ENCODE data around the gene BRINP3. TPM values are rescaled to one million over a fixed set of nuclear protein-coding genes. Genes with fewer than 3 reads are reported as not detected.

The BRINP3 gene
- total RNA-seq, 1 donor: not detected

DNA sequence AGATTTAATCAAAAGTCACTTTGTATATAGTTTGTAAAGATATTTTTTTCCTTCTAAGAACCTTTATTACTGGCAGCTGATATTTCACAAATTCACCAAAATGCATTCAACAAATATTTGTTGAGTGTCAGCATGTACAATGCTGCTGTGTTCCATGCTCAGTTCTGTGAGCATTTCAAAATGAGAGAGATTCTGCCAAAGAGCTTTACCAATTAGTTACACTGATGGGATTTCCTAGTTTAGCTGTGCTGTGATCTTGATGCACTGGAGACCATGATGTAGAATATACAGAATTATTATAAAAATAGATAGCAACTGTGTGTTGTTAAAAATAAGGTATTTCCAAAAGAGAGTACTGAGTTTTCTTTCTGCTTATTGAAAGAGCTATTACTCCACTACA, 225.6 kb downstream of the BRINP3 start:
- H3K4me2 ChIP-seq (ENCODE audit: insufficient read depth, low read length): no peak overlapping the region
- H2AFZ ChIP-seq (ENCODE audit: low read length): no peak overlapping the region
- DNase-seq (ENCODE audit: insufficient read length, low spot score, missing footprints): no peak
- no peaks in the 10 kb centered on the region for H3K4me1 ChIP-seq (ENCODE audit: insufficient read depth, low read length)
- H3K36me3 ChIP-seq (ENCODE audit: insufficient read depth, low read length): no peaks in the 10 kb centered on the region
- H3K27ac ChIP-seq (ENCODE audit: low read depth, low read length): no peak overlapping the region
- H3K27me3 ChIP-seq (ENCODE audit: insufficient read depth, low read length): no peaks in the 10 kb centered on the region
- TF ChIP-seq, protein P1, sequence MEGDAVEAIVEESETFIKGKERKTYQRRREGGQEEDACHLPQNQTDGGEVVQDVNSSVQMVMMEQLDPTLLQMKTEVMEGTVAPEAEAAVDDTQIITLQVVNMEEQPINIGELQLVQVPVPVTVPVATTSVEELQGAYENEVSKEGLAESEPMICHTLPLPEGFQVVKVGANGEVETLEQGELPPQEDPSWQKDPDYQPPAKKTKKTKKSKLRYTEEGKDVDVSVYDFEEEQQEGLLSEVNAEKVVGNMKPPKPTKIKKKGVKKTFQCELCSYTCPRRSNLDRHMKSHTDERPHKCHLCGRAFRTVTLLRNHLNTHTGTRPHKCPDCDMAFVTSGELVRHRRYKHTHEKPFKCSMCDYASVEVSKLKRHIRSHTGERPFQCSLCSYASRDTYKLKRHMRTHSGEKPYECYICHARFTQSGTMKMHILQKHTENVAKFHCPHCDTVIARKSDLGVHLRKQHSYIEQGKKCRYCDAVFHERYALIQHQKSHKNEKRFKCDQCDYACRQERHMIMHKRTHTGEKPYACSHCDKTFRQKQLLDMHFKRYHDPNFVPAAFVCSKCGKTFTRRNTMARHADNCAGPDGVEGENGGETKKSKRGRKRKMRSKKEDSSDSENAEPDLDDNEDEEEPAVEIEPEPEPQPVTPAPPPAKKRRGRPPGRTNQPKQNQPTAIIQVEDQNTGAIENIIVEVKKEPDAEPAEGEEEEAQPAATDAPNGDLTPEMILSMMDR (IDR thresholded peaks at IDR 0.05; ENCODE audit: extremely low read depth, low read depth, low read length): no peak
- no peak overlapping the region for H3K4me3 ChIP-seq (ENCODE audit: insufficient read depth, low read length)
- H3K79me2 ChIP-seq (ENCODE audit: insufficient read depth, low read length): no peaks in the 10 kb centered on the region
- H3K9me3 ChIP-seq (ENCODE audit: low read depth, low read length): peaks cover 2% of the 10 kb centered on the region
- no peaks in the 10 kb centered on the region for H4K20me1 ChIP-seq (ENCODE audit: insufficient read depth, low read length)

DNA sequence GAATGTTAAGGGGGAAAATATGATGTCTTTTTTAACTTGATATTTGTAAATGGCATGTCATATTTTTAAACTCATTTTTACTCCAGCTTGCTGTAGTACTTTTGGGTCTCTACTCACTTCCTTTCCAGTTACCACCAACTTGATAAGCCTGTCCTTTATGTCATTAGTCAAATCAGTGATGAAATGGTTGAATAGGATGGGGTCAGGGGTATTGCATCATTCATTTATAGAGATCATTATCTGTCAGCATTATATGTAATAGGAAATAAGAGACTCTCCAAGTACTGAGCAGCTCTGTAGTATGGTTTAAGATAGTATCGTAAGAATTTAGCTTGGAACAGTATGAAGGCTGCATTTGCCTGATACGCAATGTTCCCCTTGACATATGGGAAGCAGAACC, 227.3 kb downstream of the BRINP3 start:
- no peaks in the 10 kb centered on the region for H4K20me1 ChIP-seq (ENCODE audit: insufficient read depth, low read length)
- TF ChIP-seq, protein P1 (IDR thresholded peaks at IDR 0.05; ENCODE audit: extremely low read depth, low read depth, low read length): no peak
- H3K4me1 ChIP-seq (ENCODE audit: insufficient read depth, low read length): no peaks in the 10 kb centered on the region
- no peak for DNase-seq (ENCODE audit: insufficient read length, low spot score, missing footprints)
- no peak overlapping the region for H2AFZ ChIP-seq (ENCODE audit: low read length)
- no peaks in the 10 kb centered on the region for H3K27me3 ChIP-seq (ENCODE audit: insufficient read depth, low read length)
- H3K27ac ChIP-seq (ENCODE audit: low read depth, low read length): no peak overlapping the region
- no peaks in the 10 kb centered on the region for H3K36me3 ChIP-seq (ENCODE audit: insufficient read depth, low read length)
- H3K9me3 ChIP-seq (ENCODE audit: low read depth, low read length): peaks cover 2% of the 10 kb centered on the region
- H3K4me3 ChIP-seq (ENCODE audit: insufficient read depth, low read length): no peak overlapping the region
- no peak overlapping the region for H3K4me2 ChIP-seq (ENCODE audit: insufficient read depth, low read length)
- H3K79me2 ChIP-seq (ENCODE audit: insufficient read depth, low read length): no peaks in the 10 kb centered on the region

DNA sequence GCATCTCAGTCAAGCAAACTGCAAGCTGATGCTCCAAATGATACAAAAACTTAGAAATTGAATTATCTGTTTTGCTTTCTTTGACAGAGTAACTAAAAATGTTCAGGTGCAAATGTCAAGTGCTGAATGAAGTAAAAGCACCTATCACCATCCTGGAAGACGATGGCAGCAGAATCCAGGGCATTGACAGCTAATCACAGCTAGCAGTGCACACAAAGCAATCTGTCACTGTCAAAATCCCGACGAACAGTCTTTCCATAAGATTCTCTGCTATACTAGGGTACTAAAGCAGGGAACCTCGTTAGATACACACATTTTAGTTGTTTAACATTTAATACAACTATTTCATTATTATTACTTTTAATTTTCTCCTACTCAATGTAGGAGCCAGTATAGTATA, 233.3 kb downstream of the BRINP3 start:
- no peaks in the 10 kb centered on the region for H3K36me3 ChIP-seq (ENCODE audit: insufficient read depth, low read length)
- no peak overlapping the region for H3K4me3 ChIP-seq (ENCODE audit: insufficient read depth, low read length)
- H3K79me2 ChIP-seq (ENCODE audit: insufficient read depth, low read length): no peaks in the 10 kb centered on the region
- TF ChIP-seq, protein P1 (IDR thresholded peaks at IDR 0.05; ENCODE audit: extremely low read depth, low read depth, low read length): no peak
- no peak overlapping the region for H3K4me2 ChIP-seq (ENCODE audit: insufficient read depth, low read length)
- H3K9me3 ChIP-seq (ENCODE audit: low read depth, low read length): no peaks in the 10 kb centered on the region
- H3K27me3 ChIP-seq (ENCODE audit: insufficient read depth, low read length): no peaks in the 10 kb centered on the region
- no peaks in the 10 kb centered on the region for H4K20me1 ChIP-seq (ENCODE audit: insufficient read depth, low read length)
- no peaks in the 10 kb centered on the region for H3K4me1 ChIP-seq (ENCODE audit: insufficient read depth, low read length)
- no peak for DNase-seq (ENCODE audit: insufficient read length, low spot score, missing footprints)
- no peak overlapping the region for H2AFZ ChIP-seq (ENCODE audit: low read length)
- no peak overlapping the region for H3K27ac ChIP-seq (ENCODE audit: low read depth, low read length)

DNA sequence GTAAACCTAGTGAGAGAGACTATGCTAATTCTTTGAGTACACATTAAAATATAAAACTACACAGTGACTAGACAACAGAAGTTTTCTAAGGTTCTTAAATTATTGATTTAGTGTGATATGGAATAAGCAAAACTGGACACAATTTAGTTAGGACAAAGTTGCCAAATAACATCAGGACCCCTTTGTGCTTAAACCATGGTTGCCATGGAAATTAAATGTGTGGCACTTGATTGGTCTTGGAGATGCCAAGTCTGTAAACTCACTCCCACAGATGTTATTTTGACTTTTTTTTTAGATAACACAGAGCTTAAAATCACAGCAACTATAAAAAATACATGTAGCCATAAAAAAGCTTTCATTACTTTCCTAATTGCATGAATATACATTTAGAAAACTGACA, 234.6 kb downstream of the BRINP3 start:
- no peaks in the 10 kb centered on the region for H3K79me2 ChIP-seq (ENCODE audit: insufficient read depth, low read length)
- H3K27ac ChIP-seq (ENCODE audit: low read depth, low read length): no peak overlapping the region
- H3K27me3 ChIP-seq (ENCODE audit: insufficient read depth, low read length): no peaks in the 10 kb centered on the region
- H3K4me2 ChIP-seq (ENCODE audit: insufficient read depth, low read length): no peak overlapping the region
- H3K36me3 ChIP-seq (ENCODE audit: insufficient read depth, low read length): no peaks in the 10 kb centered on the region
- TF ChIP-seq, protein P1 (IDR thresholded peaks at IDR 0.05; ENCODE audit: extremely low read depth, low read depth, low read length): no peak
- no peak overlapping the region for H2AFZ ChIP-seq (ENCODE audit: low read length)
- peaks cover 4% of the 10 kb centered on the region for H3K9me3 ChIP-seq (ENCODE audit: low read depth, low read length)
- H4K20me1 ChIP-seq (ENCODE audit: insufficient read depth, low read length): no peaks in the 10 kb centered on the region
- H3K4me1 ChIP-seq (ENCODE audit: insufficient read depth, low read length): no peaks in the 10 kb centered on the region
- H3K4me3 ChIP-seq (ENCODE audit: insufficient read depth, low read length): no peak overlapping the region
- no peak for DNase-seq (ENCODE audit: insufficient read length, low spot score, missing footprints)
